NCI-H2029 treated with DMSO at 0.1 percent for 48 hours (cell line): Measurements from ENCODE around the gene CBLC.

Experiments used
- DNase-seq: peaks from one replicate; lab custom pipeline; 2025; lab: John Stamatoyannopoulos, UW

The CBLC gene, protein sequence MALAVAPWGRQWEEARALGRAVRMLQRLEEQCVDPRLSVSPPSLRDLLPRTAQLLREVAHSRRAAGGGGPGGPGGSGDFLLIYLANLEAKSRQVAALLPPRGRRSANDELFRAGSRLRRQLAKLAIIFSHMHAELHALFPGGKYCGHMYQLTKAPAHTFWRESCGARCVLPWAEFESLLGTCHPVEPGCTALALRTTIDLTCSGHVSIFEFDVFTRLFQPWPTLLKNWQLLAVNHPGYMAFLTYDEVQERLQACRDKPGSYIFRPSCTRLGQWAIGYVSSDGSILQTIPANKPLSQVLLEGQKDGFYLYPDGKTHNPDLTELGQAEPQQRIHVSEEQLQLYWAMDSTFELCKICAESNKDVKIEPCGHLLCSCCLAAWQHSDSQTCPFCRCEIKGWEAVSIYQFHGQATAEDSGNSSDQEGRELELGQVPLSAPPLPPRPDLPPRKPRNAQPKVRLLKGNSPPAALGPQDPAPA

DNA sequence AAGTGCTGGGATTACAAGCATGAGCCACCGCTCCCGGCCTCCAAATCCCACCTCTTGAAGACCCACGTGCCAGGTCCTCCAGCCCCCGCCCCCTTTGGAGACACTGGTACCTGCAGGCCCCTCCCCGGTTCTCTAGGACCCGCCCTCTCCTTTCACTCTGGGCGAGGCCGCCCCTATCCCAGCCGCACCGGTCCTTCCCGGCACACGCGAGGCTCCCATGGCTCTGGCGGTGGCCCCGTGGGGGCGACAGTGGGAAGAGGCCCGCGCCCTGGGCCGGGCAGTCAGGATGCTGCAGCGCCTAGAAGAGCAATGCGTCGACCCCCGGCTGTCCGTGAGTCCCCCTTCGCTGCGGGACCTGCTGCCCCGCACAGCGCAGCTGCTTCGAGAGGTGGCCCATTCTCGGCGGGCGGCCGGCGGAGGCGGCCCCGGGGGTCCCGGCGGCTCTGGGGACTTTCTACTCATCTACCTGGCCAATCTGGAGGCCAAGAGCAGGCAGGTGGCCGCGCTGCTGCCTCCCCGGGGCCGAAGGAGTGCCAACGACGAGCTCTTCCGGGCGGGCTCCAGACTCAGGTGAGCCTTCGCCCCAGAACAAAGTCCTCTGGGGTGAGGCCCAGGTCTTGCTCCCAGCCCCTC is at the start of gene CBLC:
Gene CBLC, plus strand, starts transcription at position 176 of the 633 bp plus-strand sequence. Its CDS starts 42 bp downstream, at position 218.
- peak; percentile 57 for DNase-seq

DNA sequence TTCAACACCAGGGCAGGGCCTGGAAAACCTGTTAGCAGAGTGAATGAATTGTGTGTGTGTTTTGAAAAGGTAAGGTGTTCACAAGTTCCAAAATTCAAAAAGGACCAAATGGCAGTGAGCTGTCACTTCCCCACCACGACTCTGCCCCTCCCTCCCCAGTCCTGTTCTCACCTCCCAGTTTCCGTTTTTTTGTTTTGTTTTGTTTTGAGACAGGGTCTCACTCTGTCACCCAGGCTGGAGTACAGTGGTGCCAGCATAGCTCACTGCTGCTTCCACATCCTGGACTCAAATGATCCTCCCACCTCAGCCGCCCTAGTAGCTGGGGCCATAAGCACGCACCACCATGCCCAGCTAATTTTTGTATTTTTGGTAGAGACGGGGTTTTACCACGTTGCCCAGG is 49.5 kb upstream of the CBLC start:
- no peak for DNase-seq

DNA sequence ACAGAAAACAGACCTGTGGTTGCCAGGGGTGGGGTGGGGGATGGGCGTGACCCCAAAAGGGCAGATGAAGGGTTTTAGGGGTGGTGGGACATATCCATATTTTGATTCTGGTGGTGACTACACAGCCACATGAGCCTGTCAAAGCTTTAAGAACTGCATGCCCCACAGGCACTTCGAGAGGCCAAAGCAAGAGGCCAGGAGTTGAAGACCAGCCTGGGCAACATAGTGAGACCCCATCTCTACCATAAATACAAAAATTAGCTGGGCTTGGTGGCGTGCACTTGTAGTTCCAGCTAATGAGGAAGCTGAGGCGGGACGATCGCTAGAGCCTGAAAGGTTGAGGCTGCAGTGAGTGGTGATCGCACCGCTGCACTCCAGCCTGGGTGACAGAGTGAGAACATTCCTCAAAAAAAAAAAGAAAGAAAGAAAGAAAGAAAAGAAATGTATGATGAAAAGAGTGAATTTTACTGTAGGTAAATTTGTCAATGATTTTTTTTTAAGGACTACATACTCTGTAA is 48.1 kb upstream of the CBLC start:
- no peak for DNase-seq

DNA sequence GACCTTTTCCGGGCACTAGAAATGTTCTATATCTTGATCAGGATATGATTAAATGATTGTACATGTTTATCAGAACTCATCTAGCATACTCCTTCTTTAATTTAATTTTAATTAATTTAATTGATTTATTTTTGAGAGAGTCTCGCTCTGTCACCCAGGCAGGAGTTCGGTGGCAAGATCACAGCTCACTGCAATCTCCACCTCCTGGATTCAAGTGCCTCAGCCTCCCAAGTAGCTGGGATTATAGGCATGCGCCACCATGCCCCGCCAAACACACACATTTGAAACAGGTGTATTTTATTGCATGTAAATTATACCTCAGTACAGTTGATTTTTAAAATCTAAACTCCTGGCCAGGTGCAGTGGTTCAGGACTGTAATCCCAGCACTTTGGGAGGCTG is 46.6 kb upstream of the CBLC start:
- no peak for DNase-seq

DNA sequence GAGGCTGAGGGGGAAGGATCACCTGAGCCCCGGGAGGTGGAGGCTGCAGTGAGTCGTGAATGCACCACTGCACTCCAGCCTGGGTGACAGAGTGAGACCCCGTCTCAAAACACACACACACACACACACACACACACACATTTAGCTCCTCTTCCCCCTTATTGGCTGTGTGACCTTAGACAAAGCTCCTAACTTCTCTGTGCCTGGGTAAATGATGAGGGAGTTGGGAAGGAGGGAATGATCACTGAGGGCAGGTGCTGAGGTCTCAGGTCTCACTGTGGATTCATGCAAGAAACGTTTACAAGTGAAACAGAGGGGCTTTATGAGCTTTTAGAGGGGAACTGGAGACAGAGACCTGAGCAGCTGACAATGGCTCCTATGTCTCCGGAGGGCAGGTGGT is 46.1 kb upstream of the CBLC start:
- no peak for DNase-seq

DNA sequence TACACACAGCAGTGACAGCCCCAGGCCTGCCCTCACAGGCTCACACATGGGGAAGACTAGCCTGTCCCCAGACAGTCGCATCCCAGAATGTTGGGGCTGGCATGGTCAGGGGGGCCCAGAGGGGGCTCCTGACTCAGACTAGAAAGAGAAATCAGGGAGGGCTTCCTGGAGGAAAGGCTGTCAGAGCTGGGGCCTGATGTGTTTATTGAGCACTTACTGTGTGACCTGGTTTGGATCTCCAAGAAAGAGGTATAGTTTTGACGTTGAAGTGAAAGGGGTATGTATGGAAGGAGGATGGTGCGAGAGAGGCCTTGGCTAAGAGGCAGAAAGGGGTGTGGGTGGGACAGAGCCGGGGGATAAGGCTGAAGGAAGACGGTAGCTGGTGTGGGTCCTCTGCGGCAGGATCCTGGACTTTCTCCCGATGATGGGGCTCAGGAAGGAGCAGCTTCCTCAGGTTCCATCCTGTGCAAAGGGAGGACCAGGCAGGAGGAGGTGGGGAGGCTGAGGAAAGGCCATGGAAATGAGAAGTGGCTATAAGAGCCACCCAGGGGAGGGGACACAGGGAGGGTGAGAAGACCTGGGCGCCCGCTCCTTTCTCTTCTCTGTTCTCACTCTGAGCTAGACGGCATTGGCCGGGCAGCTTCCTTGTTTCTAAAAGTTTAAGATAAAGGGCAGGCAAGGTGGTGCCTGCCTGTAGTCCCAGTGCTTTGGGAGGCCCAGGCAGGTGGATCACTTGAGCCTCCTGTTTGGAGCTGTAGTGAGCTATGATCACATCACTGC is 45.3 kb upstream of the CBLC start:
- DNase-seq = no peak

DNA sequence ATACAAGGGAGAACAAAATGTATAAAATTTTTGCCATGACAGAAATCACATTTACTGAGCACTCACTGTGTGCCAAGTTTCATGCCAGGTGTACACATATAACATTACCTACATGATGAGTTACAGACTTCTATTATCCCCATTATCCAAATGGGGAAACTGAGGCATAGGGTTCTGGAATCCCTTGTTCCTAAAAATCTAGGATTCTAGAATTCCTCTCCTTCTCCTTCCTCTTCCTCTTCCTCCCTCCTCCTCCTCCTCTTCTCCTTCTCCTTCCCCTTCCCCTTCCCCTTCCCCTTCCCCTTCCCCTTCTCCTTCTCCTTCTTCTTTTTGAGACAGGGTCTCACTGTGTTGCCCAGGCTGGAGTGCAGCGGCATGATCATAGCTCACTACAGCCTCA is 43.3 kb upstream of the CBLC start:
- no peak for DNase-seq

DNA sequence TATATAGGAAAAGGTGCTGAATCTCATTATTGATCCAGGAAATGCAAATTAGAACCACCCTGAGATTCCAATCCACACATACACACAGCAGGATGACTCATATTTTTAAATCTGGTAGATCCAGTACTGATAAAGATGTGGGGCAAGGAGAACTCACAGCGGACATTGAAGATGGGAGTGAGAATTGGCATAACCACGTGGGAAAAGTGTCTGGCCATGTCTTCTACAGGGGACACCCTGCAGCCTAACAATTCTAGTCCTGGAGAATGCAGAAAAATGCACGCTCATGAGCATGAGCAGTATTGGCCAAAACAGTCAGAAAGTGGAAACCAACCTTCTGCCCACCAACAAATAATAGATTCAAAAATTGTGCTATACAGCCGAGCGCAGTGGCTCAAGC is 42.7 kb upstream of the CBLC start:
- DNase-seq = no peak

DNA sequence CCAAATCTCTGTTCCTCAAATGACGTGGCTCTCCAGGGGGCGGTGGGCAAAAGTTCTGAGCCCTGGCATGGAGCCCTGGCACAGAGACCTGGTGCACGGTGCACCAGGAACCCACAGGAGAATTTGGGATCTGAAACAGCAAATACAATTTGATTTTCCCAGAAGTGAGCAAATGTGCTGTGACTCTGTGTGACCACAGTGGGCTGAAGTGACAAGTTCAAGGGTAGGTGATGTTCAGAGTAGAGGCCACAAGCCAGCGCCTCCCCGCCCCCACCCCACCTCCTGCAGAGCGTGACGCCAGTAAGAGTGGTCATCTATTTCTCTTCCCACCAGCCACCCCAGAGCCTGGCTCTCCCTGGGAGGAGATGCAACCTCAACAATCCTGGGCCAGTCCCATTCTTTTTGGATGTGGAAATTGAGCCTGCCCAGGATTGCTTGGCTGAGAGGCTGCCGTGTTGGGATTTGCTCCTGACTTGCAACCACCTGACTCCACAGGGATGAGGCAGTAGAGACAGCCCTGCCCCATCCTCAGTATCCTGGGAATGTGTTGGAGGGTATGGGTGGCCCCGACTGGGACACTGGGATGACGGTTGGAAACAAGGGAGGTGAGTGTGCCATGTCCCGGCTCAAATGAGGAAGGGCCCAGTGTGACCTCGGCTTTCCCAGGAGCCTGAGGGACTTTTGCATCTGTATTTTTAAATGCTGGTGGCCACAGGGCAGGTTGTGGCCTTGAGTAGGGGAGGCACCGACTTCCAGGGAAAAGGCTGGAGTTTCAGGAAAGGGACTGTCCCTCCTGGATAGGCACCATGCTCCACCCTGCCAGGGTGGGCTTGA is 40.2 kb upstream of the CBLC start:
- no peak for DNase-seq

DNA sequence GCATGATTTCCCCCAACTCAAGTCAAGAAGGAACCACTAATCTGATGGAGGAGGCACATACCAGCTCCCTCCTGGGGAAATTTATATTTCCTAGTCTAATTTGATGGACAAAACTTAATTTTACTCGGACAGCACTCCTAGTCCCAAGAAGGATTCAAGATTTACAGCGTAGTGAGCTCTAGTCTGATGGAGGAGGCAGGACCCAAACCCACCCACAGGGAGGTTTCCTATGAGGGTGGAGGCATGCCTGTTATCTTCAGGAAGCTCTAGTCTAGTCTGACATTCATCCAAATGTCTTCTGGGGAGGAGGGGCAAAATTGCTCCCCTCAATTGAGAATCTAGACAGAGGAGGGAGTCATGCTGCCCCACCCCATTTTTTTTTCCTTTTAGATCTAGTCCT is 39.6 kb upstream of the CBLC start:
- no peak for DNase-seq

DNA sequence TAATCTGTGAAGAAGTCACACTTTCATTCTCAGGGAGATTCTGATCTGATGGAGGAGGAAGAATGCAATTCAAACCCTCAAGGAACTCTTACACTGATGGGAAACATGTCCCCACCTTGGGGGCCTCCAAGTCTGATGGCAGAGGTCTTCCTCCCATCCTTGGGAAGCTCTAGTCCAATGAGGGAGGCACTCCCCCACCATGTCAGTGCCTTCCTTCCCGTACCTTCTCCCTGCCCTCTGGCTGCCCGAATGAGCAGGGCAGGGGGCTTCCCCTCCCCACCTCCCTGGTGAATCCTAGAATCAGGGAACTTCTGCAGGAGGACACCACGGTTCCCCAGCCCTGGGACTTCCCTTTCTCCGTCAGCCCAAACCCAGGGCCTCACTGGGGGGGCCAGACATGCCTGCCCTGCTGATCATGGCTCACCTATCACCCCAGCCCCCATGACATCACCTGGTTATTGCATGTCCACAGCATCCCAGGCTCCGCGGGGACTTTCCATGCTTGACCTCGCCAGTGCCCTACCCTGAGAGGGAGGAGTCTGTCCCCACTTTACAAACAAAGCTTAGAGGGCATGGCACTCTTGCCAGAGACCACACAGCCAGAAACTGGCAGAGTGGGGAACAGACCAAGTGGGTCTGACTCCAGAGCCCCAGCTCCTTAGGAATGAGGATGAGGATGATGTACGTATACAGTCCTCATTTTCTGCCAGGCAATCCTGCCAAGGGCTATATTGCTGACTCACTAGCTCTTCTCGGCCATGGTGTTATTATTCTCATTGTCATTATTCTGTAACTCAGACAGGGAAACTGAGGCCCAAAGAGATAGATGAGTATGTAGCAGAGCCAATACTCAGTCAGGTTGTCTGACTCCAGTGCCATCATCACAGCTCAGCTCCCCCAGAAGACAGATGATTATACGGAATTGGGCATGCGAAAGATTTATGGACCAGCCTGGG is 38.8 kb upstream of the CBLC start:
- DNase-seq = no peak

DNA sequence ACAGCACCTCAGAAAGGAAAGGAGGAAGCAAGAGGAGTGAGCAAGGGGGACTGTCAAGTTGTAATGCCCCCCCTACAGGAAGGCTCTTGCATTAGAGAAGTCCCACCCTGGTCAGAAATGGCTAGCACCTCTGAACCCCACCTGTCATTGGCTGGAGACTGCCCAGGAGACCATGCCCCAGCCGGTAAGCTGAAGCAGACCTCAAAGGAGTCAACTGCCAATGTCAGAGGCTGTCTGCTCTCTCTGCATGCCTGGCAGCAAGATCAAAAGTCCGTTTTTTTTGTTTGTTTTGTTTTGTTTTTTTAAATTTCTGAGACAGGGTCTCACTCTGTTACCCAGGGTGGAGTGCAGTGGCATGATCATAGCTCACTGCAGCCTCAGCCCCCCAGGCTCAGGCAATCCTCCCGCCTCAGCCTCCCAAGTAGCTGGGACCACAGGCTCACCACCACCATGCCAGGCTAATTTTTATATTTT is 37.3 kb upstream of the CBLC start:
- no peak for DNase-seq

DNA sequence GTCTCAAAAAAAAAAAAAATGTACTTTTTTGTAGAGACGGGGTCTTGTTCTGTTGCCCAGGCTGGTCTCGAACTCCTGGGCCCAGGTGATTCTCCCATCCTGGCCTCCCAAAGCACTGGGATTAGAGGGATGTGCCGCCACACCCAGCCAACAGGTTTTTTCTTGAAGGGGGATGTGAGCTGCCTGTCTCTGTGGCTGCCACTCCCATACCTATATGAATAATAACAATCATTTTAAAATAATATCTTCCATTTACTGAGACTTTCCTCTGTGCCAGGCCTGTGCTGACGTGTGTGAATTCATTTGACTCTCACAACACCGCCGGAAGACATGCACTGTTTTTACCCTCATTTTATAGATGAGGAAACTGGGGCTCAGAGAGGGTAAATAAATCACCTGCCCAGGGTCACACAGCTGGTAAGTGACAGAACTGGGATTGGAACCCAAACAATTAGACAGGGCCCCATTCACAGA is 36.4 kb upstream of the CBLC start:
- no peak for DNase-seq

DNA sequence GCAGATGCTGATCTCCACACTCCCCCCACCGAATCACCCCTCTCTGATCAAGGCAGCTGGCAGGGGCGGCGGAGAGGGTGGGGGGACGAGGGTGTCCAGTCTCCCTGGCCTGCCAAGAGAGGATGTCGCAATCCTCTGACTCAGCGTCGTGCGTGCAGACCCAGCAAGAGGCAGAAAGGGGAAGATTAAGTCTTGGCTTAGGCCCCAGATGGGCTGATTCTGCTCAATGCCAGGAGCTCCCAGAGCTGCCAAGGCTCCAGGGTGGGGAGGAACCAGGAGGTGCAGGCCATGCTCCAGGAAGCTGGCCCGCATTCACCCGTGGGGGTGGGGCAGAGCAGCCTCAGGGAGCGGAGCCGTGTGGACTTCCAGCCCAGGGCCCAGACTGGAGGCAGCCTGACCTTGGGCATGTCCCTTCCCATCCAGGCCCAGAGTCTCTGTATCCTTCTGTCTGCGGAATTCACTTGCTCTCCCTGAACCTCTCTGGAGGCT is 35.8 kb upstream of the CBLC start:
- DNase-seq = peak; percentile 94

DNA sequence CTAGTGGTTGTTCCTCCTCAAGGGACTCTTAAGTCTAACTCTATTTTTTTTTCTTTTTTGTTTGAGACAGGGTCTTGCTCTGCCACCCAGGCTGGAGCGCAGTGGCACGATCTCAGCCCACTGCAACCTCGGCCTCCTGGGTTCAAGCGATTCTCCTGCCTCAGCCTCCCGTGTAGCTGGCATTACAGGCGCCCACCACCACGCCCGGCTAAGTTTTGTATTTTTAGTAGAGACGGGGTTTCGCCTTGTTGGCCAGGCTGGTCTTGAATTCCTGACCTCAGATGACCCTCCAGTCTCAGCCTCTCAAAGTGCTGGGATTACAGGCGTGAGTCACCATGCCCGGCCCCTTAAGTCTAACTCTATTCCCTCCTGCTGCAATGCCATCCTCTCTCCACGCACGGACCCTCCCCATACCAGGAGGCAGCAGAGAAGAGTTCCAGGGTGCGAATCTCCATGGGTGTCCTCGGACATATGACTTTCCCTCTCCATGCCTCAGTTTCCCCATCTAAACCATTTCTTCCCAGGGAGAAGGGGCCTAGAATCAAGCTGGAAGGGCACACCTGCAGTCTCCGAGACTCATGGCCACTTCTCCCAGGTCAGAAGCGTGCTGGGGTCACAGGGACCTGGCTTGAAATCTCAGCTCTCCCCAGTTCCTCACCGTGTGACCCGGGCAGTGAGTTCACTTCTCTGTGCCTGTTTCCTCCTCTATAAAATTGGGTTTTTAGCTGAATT is 35.2 kb upstream of the CBLC start:
- DNase-seq = no peak

DNA sequence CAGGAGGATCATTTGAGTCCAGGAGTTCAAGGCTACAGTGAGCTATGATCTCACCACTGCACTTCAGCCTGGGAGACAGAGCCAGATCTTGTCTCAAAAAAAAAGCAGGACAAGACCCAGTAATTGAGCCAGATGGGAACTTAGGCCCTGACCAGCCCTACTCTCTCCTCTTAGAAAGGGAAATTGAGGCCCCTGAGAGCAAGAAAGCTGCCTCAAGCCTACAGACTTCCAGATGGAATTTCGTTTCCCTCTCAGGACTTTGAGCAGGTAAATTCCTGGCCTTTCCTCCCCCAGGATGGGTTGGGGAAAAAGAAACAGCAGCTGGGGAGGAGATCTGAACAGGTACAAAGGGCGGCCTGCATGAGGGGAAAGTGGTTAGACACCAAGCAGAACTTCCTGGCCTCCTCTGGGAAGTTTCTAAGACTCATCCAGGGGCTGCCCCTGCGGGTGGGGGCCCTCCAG is 32.8 kb upstream of the CBLC start:
- no peak for DNase-seq

DNA sequence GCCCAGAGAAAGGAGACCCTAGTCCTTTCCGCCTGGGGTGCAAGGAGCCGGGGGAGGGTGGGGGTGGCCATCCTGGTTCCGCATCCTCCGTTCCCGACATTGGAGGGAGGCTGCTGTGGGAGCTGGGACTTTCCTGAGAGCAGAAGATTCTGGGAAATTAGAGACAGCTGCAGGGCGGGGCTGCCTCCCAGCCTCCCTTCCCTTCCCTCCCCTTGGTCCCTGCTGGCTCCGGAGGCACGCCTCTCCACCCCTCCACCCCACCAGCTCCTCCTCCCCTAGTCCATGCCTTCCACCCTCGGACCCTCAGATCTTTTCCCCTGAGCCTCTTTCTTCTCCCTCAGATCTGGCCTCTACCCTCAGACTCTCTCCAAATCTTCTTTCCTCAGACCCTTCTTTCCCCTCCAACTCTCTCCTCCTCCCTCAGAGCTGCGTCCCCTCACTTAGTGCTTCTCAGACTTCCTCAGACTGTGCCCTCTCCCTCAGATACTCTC is 32.3 kb upstream of the CBLC start:
- DNase-seq = no peak

DNA sequence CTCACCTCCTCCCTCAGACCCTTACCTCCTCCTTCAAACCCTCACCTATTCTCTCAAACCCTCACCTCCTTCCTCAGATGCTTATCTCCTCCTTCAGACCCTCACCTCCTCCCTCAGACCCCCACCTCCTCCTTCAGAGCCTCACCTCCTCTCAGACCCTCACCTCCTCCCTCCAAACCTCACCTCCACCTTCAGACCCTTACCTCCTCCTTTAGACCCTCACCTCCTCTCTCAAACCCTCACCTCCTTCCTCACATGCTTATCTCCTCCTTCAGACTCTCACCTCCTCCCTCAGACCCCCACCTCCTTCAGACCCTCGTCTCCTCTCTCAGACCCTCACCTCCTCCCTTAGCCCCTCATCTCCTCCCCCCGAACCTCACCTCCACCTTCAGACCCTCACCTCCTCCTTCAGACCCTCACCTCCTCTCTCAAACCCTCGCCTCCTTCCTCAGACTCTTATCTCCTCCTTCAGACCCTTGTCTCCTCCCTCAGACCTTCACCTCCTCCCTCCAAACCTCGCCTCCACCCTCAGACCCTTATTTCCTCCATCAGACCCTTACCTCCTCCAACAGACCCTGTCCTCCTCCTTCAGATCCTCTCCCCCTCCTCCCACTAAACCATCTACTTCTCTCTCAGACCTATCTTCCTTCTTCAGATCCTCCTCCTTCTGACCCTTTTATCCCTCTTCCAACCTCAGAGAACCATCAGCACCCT is 31.6 kb upstream of the CBLC start:
- no peak for DNase-seq

DNA sequence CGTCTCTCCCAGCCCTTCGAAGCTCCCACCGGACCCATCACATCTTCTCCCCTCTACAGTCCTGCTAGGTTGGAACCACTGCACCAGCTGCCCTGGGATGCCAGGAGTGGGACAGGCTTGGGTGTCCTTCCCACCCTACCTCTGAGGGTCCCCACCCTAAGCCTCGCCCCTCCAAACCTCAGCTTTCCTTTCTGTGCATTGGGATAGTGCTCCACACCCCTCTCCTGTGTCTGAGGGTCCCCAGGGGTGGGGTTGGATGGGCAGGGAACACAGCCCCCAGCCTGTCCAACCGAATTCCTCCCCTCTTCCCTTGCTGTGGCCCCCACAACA is 31.1 kb upstream of the CBLC start:
- no peak for DNase-seq
